Measurements from ENCODE around the gene CHTF18.

CHTF18 gene

GRCh38 chr16:794091-794822 lies 5.8 kb downstream of the CHTF18 start:
- DNase-seq (ENCODE audit: low read depth): no peak

GRCh38 chr16:794853-795466 lies 6.5 kb downstream of the CHTF18 start:
- no peak for DNase-seq (ENCODE audit: low read depth)

GRCh38 chr16:795580-796229 lies 7.3 kb downstream of the CHTF18 start:
- DNase-seq (ENCODE audit: low read depth): no peak

- DNase-seq (ENCODE audit: low read depth): no peak
These were observed 8.1 kb downstream of the CHTF18 start for GRCh38 chr16:796296-797119.

- no peak for DNase-seq (ENCODE audit: low read depth)
These were observed 8.7 kb downstream of the CHTF18 start for GRCh38 chr16:797120-797420.

- DNase-seq (ENCODE audit: low read depth): no peak
These were observed 9.3 kb downstream of the CHTF18 start for GRCh38 chr16:797686-798085.

- DNase-seq (ENCODE audit: low read depth): no peak
These were observed 10.2 kb downstream of the CHTF18 start for GRCh38 chr16:798666-799065.

- DNase-seq (ENCODE audit: low read depth): no peak
These were observed 10.9 kb downstream of the CHTF18 start for GRCh38 chr16:799111-799947.

- DNase-seq (ENCODE audit: low read depth): no peak
These were observed 11.8 kb downstream of the CHTF18 start, which contains the start of gene GNG13 for GRCh38 chr16:799948-800833. Gene GNG13, minus strand, starts transcription at chr16:800734. Its CDS starts 1,657 bp downstream, at chr16:799077.

GRCh38 chr16:800834-801511 lies 12.6 kb downstream of the CHTF18 start:
- no peak for DNase-seq (ENCODE audit: low read depth)

- no peak for DNase-seq (ENCODE audit: low read depth)
These were observed 13.4 kb downstream of the CHTF18 start for GRCh38 chr16:801584-802363.

GRCh38 chr16:802461-802860 lies 14.0 kb downstream of the CHTF18 start:
- DNase-seq (ENCODE audit: low read depth): no peak

GRCh38 chr16:802914-803753 lies 14.7 kb downstream of the CHTF18 start:
- no peak for DNase-seq (ENCODE audit: low read depth)

- DNase-seq (ENCODE audit: low read depth): no peak
These were observed 15.3 kb downstream of the CHTF18 start for GRCh38 chr16:803754-804080.

- no peak for DNase-seq (ENCODE audit: low read depth)
These were observed 16.0 kb downstream of the CHTF18 start for GRCh38 chr16:804193-805048.

- DNase-seq (ENCODE audit: low read depth): no peak
These were observed 17.1 kb downstream of the CHTF18 start for GRCh38 chr16:805474-805873.

GRCh38 chr16:807347-808084 lies 19.1 kb downstream of the CHTF18 start:
- peak; percentile 81 for DNase-seq (ENCODE audit: low read depth)
